Endometrium (tissue), 2 donors: ENCODE data around the gene ARID3A.

Experiments used
- FAIRE-seq: peaks from 2 replicates; lab custom pipeline; 2012; peaks lifted over from hg19 to GRCh38; lab: Jason Lieb, UNC
- donor health status: control.
- donor health status: control.

ARID3A gene

DNA sequence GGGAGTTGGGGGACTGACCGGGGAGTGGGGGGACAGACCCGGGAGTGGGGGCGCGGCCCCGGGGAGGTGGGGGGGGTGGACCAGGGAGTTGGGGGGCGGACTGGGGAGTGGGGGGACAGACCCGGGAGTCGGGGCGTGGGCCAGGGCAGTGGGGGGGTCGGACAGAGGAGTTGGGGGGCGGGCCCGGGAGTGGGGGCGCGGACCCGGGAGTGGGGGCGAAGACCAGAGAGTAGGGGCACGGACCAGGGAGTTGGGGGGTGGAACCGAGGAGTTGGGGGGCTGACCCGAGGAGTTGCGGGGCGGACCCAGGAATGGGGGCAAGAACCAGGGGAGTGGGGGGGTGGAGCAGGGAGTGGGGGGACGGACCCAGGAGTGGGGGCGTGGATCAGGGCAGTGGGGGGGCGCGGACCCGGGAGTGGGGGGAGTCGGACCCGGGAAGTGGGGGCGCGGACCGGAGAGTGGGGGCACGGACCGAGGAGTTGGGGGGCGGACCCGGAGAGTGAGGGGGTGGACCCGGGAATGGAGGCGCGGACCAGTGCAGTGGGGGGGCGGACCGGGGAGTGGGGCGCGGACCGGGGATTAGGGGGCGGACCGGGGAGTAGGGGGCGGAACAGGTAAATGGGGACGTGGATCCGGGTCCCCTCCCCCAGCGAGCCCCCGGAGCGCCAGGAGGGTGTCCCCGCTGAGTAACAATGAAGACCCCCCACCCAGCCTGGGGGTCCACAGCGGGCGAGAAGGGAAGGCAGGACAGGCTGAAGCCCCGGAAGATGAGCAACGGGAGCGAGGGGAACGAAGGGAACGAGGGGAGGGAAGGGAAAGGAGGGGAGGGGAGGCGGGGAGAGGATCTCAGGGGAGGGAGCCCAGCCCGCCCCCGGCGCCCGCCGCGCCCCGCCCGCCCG is 13.4 kb upstream of the ARID3A start:
- no peak for FAIRE-seq

DNA sequence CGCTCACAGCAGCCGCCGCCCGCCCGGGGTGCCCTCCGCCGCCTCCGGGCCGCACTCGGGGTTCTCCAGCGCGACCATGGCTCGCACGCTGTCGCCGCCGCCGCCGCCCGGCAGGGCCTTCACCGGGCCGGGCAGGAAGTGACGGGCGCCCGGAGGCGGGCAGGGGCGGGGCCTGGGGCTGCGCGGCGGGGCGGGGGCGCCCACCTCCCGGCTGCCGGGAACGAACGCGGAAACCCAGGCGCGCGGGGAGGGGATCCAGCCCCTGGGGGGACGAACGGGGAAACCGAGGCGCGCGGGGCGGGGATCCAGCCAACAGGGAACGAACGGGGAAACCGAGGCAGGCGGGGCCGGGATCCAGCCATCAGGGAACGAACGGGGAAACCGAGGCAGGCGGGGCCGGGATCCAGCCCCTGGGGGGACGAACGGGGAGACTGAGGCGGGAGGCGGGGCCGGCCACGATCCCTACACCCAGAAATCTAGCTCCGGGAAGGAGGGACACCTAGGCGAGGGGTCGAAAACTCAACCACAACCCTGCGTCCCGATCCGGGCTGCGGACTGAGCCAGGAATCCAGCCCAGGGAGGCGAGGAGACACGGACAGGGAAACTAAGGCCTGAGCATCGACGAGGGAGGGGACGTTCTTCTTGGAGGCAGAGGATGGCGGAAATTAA is 12.6 kb upstream of the ARID3A start, which contains the start of gene R3HDM4:
R3HDM4 (minus strand) TSS at position 140 of the 669 bp plus-strand sequence; CDS start at position 78, 62 bp downstream.
- no peak for FAIRE-seq

DNA sequence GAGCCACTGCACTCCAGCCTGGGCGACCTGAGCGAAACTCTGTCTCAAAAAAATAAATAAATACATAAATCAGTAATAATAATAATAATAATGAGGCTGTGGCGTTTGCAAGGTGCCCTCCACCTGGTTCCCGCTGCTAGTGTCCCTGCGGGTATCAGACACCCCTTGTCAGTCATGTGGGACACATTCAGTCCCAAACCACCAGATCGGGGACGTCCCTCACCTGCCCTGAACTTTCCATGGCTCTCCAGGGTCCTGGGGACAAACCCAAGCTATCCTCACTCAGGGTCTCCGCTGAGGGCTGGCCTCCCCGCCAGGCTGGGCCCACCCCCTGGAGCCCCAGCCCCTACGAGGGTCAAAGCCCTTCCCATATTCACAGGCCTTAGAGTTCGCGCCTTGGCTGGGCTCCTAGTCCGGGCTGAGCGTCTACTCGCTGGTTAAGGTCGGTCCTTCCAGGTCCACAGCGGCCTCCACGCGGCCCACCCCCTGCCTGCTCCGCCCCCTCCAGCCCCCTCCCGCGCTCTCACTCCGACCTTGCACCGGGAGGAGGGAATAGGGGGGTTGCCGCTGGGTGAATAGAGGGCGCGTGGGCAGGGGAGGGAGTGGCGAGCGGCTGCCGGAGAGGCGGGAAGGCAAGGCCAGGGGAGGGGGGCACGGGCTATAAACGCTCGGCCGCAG is 9.1 kb upstream of the ARID3A start:
- no peak for FAIRE-seq

DNA sequence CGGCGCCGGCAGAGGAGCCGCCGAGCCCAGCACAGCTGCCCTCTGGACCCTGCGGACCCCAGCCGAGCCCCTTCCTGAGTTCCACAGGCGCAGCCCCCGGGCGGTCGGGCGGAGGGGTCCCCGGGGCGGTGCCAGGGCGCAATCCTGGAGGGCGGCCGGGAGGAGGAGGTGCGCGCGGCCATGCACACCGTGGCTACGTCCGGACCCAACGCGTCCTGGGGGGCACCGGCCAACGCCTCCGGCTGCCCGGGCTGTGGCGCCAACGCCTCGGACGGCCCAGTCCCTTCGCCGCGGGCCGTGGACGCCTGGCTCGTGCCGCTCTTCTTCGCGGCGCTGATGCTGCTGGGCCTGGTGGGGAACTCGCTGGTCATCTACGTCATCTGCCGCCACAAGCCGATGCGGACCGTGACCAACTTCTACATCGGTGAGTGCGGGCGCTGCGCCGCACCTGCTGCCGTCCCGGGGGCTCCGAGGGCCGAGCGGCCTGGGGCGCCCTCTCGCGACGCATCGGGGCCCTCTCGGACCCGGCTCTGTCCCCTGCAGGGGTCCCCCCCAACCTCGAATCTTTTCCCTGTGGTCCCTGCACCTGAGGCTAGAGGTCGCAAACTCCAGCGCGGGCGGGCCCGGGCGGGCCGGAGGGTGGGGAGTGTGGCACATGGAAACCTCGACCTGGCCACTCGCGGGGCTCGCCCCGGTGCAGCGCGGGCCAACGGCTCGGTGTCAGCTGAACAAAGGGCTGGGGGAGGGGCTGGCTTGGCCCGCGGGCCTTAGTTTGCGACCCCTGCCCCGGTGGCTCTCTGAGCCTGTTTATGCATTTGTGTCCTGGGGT is 8.3 kb upstream of the ARID3A start, which contains the start of gene KISS1R:
KISS1R (plus strand) TSS at position 11 of the 829 bp plus-strand sequence; CDS start at position 181, 170 bp downstream.
- no peak for FAIRE-seq

DNA sequence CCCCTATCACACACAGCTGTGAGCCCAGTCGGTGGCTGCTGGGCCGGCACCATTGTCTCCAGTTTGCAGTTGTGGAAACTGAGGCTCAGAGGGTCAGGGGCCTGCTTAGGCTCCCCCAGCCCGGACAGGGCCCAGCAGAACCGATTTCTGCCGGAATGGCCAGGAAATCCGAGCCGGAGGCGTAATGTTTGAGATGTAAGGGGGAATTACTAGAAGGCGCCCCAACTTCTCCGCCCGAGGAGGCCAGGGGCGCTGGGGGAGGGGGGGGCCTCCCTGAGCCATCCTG is 7.7 kb upstream of the ARID3A start:
- FAIRE-seq: no peak

DNA sequence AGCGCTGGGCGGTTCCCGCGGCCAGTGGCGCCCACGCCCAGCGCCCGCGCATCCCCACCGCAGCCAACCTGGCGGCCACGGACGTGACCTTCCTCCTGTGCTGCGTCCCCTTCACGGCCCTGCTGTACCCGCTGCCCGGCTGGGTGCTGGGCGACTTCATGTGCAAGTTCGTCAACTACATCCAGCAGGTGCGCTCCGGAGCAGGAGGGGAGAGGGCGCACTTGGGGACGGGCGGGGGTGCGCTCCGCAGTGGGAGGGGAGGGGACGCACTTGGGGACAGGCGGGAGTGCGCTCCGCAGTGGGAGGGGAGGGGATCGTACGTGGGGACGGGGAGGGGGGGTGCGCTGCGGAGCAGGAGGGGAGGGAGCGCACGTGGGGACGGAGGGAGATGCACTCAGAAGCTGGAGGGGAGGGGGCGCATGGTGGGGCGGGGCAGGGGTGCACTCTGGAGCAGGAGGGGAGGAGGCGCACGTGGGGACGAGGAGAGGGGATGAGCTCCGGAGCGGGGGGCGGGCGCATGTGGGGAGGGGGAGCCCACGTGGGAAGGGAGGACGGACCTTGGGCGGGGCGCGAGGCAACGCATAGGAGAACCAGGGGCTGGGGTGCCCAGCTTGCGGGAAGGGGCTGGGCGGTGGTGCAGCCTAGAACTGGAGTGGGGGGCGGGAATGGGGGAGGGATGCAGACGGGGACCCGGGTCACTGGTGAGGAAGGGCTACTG is 7.2 kb upstream of the ARID3A start:
- no peak for FAIRE-seq

DNA sequence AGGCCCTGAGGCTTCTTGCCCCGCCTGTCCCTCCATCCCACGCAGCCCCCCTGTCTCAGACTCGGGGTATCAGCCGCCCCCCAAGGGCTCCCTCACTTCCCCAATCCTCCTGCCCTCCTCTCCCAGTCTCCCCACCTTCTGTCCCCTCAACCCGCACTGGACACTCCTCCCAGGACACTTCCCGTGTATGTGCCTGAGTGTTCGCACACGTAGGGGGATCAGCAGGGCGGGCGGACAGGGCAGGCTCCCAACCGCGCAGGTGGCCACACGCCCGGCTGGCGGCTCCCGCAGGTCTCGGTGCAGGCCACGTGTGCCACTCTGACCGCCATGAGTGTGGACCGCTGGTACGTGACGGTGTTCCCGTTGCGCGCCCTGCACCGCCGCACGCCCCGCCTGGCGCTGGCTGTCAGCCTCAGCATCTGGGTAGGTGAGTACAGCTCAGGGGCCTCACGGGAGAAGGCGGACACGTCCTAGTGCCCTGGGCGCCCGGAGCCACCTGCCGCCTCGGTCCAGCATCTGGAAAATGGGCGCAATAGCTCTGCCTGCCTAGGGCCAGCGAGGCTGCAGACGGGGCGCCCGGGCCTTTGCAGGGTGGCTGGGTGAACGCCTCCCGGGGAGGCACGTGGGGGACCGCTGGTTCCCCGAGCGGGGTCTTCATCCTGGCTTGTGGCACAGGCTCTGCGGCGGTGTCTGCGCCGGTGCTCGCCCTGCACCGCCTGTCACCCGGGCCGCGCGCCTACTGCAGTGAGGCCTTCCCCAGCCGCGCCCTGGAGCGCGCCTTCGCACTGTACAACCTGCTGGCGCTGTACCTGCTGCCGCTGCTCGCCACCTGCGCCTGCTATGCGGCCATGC is 6.4 kb upstream of the ARID3A start:
- no peak for FAIRE-seq

DNA sequence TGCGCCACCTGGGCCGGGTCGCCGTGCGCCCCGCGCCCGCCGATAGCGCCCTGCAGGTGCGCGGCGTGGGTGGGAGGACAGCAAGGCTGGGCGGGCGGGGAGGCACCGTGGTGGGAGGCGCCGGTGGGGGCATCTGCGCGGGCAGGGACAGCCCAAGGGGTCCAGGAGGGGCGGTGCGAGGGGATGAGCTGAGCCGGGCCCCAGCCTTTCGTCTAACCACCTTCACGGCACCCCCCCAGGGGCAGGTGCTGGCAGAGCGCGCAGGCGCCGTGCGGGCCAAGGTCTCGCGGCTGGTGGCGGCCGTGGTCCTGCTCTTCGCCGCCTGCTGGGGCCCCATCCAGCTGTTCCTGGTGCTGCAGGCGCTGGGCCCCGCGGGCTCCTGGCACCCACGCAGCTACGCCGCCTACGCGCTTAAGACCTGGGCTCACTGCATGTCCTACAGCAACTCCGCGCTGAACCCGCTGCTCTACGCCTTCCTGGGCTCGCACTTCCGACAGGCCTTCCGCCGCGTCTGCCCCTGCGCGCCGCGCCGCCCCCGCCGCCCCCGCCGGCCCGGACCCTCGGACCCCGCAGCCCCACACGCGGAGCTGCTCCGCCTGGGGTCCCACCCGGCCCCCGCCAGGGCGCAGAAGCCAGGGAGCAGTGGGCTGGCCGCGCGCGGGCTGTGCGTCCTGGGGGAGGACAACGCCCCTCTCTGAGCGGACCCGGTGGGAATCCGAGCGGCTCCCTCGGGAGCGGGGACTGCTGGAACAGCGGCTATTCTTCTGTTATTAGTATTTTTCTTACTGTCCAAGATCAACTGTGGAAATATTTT is 5.6 kb upstream of the ARID3A start:
- no peak for FAIRE-seq

DNA sequence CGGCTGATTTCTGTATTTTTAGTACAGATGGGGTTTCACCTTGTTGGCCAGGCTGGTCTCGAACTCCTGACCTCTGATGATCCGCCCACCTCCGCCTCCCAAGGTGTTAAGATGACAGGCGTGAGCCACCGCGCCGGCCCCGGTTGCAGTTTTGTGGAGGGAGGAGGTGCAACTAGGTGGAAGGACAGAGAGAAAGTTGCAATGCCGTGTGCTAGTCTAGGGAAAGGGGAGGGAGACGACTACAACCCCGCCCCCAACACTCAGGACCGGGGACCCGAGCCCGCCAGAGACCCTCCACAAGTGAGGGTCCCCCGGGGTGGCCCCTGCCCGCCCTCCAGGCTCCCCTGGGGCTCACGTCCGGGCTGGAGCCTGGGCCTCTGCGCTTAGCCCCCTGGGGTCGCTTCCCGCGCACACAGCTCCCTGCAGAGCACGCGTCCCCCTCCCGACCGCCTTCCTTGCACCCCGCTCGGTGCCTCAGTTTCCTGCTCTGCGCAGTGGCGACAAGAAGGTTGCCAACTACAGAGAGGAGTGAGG is 1.2 kb upstream of the ARID3A start:
- FAIRE-seq: no peak

DNA sequence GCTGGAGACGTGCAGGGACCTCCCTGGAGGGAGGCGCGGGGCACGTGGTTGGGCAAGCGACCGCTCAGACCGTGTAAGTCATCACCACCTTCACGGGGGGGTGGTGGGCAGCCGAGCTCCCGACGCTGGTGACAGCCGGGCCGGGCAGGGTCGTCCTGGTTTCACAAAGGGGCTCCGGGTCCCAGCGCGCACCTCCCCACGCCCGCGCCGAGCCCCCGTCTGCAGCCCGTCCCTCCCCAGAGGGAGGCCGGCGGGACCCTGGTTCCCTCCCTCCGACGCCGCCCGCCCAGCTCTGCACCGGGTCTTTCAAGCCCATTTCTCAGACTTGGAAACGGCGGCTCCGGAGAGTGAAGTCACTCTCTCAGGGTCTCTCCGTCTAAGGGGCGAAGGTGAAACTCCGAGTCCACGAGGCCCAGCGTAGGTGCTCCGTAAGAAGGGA is 729 bp upstream of the ARID3A start:
- no peak for FAIRE-seq

DNA sequence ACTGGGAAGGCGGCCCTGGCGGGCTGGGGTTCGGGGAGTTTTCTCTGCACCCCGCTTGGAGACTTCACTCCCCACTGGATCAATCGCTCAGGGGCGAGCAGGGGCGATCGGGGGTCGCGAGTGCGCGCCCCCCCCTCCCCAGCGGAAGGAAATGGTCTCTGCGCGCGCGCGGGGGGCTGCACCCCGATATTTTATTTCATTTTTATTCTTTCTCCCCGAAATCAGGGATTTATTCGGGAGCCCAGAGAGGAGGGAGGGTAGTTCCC is 421 bp downstream of the ARID3A start:
- FAIRE-seq: no peak

DNA sequence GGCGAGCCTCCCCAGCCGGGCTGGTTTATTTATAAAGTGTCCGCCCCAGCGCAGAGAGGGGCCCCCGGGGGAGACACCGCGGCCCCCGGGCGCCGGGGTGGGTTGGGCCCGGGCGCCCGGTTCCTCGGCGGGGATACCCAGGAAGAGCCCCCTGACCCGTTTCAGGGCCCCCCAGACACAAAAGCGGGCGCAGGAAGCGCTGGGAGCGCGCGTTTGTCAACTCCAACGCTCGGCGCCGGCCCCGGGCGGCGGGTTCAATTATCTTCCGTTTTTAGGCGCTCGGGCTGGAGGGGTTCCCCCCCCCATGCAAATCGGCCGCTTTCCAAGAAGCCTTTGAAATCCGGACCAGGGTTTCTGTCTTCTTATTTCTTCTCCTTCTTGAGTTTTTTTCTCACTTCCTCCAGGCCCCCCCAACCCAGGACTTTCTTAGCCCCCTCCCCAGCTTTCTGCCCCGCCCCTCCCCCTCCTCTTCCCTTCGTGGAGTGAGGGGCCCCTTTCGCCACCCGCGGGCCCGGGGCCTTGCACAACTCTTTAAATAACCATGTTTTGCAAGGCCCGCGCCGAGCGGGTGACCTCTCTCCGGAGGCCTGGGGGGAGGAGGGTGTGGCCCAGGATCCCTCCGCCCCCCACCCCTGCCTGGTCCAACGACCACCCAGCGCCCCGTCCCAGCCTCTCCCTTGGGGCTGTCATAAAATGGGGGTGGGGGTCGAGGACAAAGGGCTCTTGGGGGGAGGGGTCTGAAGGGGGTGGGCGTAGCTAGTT is 935 bp downstream of the ARID3A start:
- no peak for FAIRE-seq

DNA sequence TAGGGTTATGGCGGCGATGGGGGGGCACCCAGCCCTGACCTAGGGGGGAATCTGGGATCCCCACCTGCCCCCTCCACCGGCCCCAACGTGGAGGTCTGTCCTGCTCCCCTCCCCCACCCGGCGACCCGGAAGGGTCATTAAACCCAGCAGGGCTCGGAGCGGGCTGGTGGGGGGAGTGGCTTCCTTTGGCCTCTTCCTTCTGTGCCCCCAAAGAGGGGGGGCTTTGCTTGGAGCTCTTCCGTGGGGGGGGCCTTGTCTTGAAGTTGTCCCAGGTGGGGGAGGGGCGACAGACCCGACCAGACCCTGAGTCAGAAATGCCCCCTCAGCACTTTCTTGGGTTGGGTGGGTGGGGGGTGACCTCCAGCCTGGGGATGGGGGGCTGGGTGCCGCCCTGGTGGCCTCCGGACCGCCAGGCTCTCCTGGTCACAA is 1.5 kb downstream of the ARID3A start:
- no peak for FAIRE-seq

DNA sequence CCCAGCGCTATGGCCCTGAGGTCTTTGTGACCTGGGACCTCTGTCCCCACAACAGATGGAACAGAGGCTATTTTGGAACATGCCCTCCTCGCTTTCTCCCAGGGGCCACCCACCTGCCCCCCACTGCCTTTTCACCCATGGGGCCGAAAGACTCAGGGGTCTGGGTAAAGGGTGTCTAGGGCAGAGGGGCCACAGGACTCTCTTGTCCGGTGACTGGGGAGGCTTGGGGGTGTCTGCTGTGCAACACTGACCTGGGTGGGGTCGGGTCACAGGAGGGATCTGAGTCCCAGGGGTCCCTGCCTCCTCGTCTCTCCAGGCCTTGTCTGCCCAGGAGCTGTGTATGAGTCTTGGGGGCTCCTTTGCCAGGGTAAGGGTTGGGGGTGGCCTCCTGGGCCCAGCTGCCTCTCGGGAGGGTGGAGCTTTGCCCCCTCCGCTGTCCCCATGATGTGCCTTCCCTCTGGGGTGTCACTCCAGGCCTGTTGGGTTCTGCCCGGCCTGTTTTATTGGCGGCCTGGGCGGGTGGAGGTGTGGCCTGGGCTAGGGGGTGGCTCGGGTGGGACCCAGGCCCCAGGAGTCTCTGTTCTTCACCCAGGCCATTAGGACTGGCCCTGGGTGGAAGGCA is 2.1 kb downstream of the ARID3A start:
- FAIRE-seq: no peak

DNA sequence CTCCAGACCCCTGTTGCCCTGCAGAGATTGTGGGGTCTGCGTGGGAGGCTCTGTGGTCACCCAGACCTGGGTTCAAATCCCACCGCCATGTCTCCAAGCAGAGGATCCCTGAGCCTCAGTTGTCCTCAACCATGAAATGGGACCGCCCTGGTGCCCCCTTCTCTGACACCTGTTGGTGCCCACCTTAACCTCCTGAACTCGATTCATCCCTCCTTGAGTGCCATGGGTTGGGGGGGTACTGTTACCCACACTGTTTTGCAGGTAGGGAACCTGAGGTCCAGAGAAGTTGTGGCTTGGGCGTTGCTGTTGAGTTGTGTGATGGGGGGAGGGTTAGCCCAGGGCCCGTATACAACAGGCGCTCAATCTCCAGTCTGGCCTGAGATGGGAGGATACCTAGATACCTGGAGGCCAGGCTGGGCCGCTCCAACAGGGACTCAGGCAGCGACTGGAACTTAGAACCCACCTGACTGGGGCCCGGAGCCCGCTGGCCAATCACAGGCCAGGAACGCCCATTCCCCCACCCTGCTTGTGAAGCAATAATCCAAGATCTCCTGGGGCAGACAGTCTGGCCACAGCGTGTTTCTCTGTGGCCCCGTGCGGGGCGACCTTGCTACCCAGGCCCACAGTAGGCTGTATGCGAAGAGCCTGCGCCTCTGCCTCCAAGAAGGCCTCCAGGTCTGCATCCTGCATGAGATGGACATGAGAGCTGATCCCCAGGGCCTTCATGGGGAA is 2.8 kb downstream of the ARID3A start:
- no peak for FAIRE-seq

DNA sequence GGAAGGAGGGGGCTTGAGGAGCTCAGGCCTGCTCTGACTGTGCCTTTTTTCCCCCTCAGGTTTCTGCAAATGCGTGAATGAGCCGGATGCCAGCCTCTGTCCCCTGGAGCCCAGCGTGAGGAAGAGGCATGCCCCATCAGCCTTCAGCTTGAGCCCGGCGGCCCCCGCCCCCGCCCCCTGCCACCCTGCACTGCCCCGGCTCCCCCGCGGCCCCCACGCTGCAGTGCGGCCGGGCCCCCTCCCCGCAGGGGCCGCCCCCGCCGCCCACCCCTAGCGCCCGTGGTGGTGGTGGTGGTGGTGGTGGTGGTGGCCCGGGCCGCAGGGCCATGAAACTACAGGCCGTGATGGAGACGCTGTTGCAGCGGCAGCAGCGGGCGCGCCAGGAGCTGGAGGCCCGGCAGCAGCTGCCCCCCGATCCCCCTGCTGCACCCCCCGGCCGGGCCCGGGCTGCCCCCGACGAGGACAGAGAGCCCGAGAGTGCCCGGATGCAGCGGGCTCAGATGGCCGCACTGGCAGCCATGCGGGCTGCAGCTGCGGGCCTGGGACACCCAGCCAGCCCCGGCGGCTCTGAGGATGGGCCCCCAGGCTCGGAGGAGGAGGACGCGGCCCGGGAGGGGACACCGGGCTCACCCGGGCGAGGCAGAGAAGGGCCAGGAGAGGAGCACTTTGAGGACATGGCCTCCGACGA is 3.5 kb downstream of the ARID3A start:
- no peak for FAIRE-seq

DNA sequence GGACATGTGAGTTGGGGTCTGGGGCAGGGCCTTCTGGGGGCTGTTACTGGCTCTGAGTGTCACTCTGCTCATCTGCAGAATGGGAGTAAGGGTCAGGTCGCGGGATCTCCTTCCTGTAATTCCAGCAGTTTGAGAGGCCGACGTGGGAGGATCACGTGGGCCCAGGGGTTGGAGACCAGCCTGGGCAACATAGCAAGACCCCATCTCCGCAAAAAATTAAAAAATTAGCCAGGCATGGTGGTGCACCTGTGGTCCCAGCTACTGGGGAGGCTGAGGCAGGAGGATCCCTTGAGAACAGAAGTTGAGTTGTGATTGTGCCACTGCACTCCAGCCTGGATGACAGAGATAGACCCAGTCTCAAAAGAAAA is 4.0 kb downstream of the ARID3A start:
- FAIRE-seq: no peak
